Activated CD8-positive, alpha-beta T cell treated with anti-CD3 and anti-CD28 coated beads, Interleukin-2, amount 10 ng/mL, durations not matched to agents 7 days and 5 days (primary cell): ENCODE measurements around the gene NMNAT1. TPM values are rescaled to one million over a fixed set of nuclear protein-coding genes. Genes with fewer than 3 reads are reported as not detected.
"Not testable (repeated sequence)": the region's sequence is repeated elsewhere in the genome, so short reads cannot be mapped to it uniquely, and the experiment has no call there.

Experiments used
- ATAC-seq: fragments of 150-1000 bp; cut with Tn5 transposase; one replicate; pipeline ENCODE4 v1.10.0; 2021; ENCODE audit warnings: moderate library complexity
- CTCF ChIA-PET: fragments of 350-600 bp; sonication (Branson Sonifier 250); formaldehyde crosslinking; loops from one replicate; lab custom pipeline; 2021; ENCODE audit warnings: antibody characterized with exemption; lab: Charles Lee
- POLR2A ChIA-PET: fragments of 350-600 bp; sonication (Branson Sonifier 250); formaldehyde crosslinking; loops from one replicate; lab custom pipeline; 2021; ENCODE audit warnings: antibody characterized with exemption; lab: Charles Lee
- DNase-seq: peaks from one replicate; pipeline ENCODE4 v3.0.0-alpha.2; 2020
- H3K27ac Mint-ChIP-seq: one replicate; pipeline ENCODE4 v1.8.0; 2021; ENCODE audit warnings: mild to moderate bottlenecking, mixed read lengths
- H3K27me3 Mint-ChIP-seq: one replicate; pipeline ENCODE4 v1.8.0; 2021; ENCODE audit warnings: low read depth, mixed read lengths
- H3K36me3 Mint-ChIP-seq: one replicate; pipeline ENCODE4 v1.8.0; 2021; ENCODE audit warnings: low read depth, mixed read lengths
- H3K4me1 Mint-ChIP-seq: one replicate; pipeline ENCODE4 v1.8.0; 2021; ENCODE audit warnings: low read depth, mixed read lengths
- H3K4me3 Mint-ChIP-seq: one replicate; pipeline ENCODE4 v1.8.0; 2021; ENCODE audit warnings: mild to moderate bottlenecking, mixed read lengths
- H3K9me3 Mint-ChIP-seq: one replicate; pipeline ENCODE4 v1.8.0; 2022; ENCODE audit warnings: mixed read lengths; ENCODE audit not compliant: insufficient read depth
- microRNA-seq: library from miRNA; unstranded; fragments of <30 nt; microRNA quantifications from one replicate; pipeline ENCODE4 v1.2.0, GENCODE V29; 2022
- total RNA-seq, 2 experiments: library from RNA; stranded (reverse); gene quantifications; one replicate each; pipeline ENCODE4 v1.2.3, GENCODE V29; 2021

The NMNAT1 gene
- total RNA-seq, 2 experiments from 2014 or later, result 6.2 to 6.3 TPM

DNA sequence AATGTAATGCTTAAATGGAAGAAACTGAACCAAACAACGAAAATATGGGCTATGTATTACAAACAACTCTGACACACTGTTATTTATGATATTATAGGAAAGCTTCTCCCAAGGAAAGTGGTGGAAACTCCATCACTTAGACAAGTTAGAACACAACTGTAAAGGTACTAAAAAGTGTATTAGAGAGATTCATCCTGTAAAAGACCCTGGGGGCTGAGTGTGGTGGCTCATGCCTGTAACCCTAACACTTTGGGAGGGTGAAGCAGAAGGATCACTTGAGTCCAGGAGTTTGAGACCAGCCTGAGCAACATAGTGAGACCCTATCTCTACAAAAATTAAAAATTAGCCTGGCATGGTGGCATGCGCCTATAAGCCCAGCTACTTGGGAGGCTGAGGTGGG lies 82.1 kb downstream of the NMNAT1 start:
- Mint-ChIP-seq H3K9me3 (no peaks in the 10 kb centered on the region), H3K4me1 (no peaks in the 10 kb centered on the region), H3K4me3 (no peak overlapping the region), H3K27ac (no peak overlapping the region), H3K36me3 (no peaks in the 10 kb centered on the region), H3K27me3 (peaks cover 2% of the 10 kb centered on the region)
- no peak for ATAC-seq
- ChIA-PET POLR2A (no interaction called here), CTCF (no interaction called here)
- no peak for DNase-seq

DNA sequence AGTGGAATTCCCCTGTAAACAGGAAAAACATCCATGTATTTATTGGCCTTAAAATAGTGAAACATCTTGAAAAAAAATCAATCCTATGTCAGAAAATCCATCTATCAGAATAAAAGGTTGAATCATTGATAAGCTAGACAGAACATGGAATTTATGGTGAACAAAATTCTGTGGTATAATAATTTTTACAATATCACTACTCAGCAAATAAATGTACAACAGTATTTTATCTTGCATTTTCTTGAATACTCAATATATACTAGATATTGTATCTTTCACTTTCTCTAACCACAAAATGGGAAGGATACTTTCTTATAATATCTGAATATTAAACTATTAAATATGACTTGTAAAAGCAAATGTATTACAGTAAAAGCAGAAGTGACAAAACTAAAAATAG lies 83.8 kb downstream of the NMNAT1 start:
- no peaks in the 10 kb centered on the region for H3K36me3 Mint-ChIP-seq
- peaks cover 2% of the 10 kb centered on the region for H3K27me3 Mint-ChIP-seq
- no peak overlapping the region for H3K27ac Mint-ChIP-seq
- DNase-seq (no peak), ATAC-seq (no peak)
- no peaks in the 10 kb centered on the region for H3K9me3 Mint-ChIP-seq
- POLR2A ChIA-PET, result interaction anchor here (0.6 kb wide), 1 partner anchor 178 kb away, joined by 3 read pairs; no protein-coding TSS in a partner anchor
- peaks cover under 1% of the 10 kb centered on the region for H3K4me1 Mint-ChIP-seq
- CTCF ChIA-PET, result no interaction called here
- no peak overlapping the region for H3K4me3 Mint-ChIP-seq

DNA sequence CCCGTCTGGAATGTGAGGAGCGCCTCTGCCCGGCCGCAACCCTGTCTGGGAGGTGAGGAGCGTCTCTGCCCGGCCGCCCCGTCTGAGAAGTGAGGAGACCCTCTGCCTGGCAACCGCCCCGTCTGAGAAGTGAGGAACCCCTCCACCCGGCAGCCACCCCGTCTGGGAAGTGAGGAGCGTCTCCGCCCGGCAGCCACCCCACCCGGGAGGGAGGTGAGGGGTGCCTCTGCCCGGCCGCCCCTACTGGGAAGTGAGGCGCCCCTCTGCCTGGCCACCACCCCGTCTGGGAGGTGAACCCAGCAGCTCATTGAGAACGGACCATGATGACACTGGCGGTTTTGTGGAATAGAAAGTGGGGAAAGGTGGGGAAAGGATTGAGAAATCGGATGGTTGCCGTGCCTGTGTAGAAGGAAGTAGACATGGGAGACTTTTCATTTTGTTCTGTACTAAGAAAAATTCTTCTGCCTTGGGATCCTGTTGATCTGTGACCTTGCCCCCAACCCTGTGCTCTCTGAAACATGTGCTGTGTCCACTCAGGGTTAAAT lies 85.8 kb downstream of the NMNAT1 start:
- ATAC-seq, H3K27me3 Mint-ChIP-seq, H3K4me3 Mint-ChIP-seq, DNase-seq, CTCF ChIA-PET, POLR2A ChIA-PET, H3K27ac Mint-ChIP-seq, H3K36me3 Mint-ChIP-seq, H3K9me3 Mint-ChIP-seq: not testable (repeated sequence)
- H3K4me1 Mint-ChIP-seq, result peaks cover 12% of the 10 kb centered on the region

DNA sequence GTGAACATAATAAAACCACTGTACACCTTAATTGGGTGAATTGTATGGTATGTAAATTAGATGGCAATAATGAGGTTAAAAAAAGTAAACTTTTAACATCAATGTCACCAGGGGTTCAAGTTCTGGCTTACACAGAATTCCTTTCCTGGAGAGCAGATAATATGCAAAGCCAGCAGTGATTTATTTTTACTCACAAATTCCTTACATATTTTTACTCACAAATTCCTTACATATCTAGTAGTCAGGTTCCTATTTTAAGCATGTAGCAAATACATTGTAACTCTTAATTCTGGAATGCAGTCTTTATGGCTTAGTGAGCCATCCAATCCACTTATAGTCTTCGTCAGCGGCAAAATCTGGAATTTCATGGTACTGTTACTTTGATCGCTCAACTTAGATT lies 88.2 kb downstream of the NMNAT1 start:
- H3K27ac Mint-ChIP-seq, result no peak overlapping the region
- no peaks in the 10 kb centered on the region for H3K9me3 Mint-ChIP-seq
- no peaks in the 10 kb centered on the region for H3K36me3 Mint-ChIP-seq
- H3K4me1 Mint-ChIP-seq, result peaks cover 24% of the 10 kb centered on the region
- no peaks in the 10 kb centered on the region for H3K27me3 Mint-ChIP-seq
- DNase-seq (no peak), ATAC-seq (no peak)
- ChIA-PET POLR2A (no interaction called here), CTCF (no interaction called here)
- no peak overlapping the region for H3K4me3 Mint-ChIP-seq

DNA sequence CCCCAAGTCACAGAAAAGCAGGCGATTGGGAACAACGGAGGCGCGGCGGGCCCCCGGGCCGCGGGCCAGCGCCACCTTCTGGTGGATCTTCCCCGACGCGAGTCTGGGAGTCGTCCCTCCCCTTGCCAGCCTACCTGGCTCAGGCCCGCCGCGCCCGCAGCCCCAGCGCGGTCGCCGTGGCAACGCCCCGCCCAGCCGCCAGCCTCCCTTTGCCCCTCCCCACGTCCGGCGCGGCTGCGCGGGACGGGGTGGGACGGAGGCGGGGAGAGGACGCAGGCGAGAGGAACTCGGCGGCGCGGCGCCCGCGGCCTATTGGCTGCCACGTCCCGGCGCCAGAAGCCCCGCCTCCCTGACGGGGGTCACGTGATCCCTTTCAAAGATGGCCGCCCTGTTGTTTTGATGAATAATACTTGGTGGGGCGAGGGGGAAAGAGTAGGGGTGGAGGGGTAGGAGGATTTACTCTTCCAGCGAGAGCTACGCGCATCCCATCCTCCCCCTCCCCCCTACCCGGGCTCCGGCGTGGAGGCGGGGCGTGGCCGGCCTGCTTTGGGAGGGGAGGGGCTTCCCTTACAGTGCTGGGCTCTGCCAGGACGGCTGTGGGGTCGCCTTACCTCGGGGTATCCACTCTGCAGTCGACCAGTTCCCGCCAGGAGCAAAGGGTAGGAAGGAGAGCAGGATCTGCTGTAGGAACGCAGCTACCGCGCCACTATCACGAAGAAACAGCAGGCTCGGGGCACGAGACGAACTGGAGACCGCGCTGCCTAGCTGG lies 89.5 kb downstream of the NMNAT1 start, which contains the start of gene UBE4B:
TSS of gene UBE4B (plus strand) at position 369 of the 769 bp plus-strand sequence. CDS start 713 bp downstream, outside the sequence.
- Mint-ChIP-seq H3K27ac (peak within 1 kb of the TSS; percentile 89), H3K4me3 (peak within 1 kb of the TSS; percentile 95), H3K9me3 (no peaks in the 10 kb centered on the region), H3K4me1 (peaks cover 24% of the 10 kb centered on the region), H3K27me3 (no peaks in the 10 kb centered on the region), H3K36me3 (no peaks in the 10 kb centered on the region)
- ATAC-seq (peak; percentile 98), DNase-seq (peak; percentile 98)
- CTCF ChIA-PET, result interaction anchor here (1.0 to 2.2 kb wide), 5 partner anchors 13 to 397 kb away, joined by 3 to 8 read pairs (median 6); partner anchors contain the start of genes CENPS, LZIC and NMNAT1
- POLR2A ChIA-PET, result no interaction called here

DNA sequence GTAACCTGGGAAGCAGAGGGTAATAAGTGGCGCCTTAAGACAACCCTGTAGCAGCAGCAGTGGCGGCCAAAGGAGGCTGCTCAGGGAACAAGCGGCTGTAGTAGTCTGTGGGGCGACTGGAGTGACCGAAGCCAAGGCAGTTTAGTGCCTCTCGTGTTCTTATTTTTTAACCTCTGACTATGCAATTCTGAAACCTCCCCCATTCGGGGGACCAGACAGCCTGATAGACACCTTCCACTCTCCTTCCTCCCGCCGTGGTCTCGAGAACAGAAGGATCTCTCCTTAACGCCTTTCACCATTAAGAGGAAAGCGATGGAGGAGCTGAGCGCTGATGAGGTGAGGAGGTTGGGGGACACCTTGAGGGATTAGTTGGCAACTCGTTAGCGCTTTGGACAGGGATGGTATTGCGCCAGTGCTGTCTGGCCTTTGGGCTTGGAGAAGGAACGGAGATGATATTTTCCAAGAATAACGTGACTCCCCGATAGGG lies 90.1 kb downstream of the NMNAT1 start:
- peaks cover 24% of the 10 kb centered on the region for H3K4me1 Mint-ChIP-seq
- H3K9me3 Mint-ChIP-seq, result no peaks in the 10 kb centered on the region
- peak overlapping the region; percentile 89 for H3K27ac Mint-ChIP-seq
- peak overlapping the region; percentile 95 for H3K4me3 Mint-ChIP-seq
- CTCF ChIA-PET, result interaction anchor here (1.0 to 2.2 kb wide), 5 partner anchors 13 to 396 kb away, joined by 3 to 8 read pairs (median 6); partner anchors contain the start of genes CENPS, LZIC and NMNAT1
- peak; percentile 35 for DNase-seq
- ATAC-seq, result peak; percentile 42
- POLR2A ChIA-PET, result no interaction called here
- H3K36me3 Mint-ChIP-seq, result no peaks in the 10 kb centered on the region
- no peaks in the 10 kb centered on the region for H3K27me3 Mint-ChIP-seq

Small RNAs within 50 kb of the gene (microRNA-seq; reads per million reads assigned to microRNA genes)
- gene MIR5697, result 2.3 reads per million

Other genes with a start within 250 kb of the NMNAT1 start
- gene CLSTN1, start 119.5 kb upstream of the NMNAT1 start, total RNA-seq, result 10 to 100 TPM; 91.1 to 96.8 TPM
- gene CTNNBIP1, start 33.2 kb upstream of the NMNAT1 start, total RNA-seq, result 10 to 100 TPM; 18.2 to 23.6 TPM
- 10 to 100 TPM; 34.7 to 36.3 TPM for gene LZIC, start 84 bp upstream of the NMNAT1 start, total RNA-seq
- gene RBP7, start 53.8 kb downstream of the NMNAT1 start, total RNA-seq, result not detected
- 10 to 100 TPM; 30.7 to 32.0 TPM for gene UBE4B, start 89.5 kb downstream of the NMNAT1 start, total RNA-seq